ENCODE results near the gene GSK3A.

Gene GSK3A

DNA sequence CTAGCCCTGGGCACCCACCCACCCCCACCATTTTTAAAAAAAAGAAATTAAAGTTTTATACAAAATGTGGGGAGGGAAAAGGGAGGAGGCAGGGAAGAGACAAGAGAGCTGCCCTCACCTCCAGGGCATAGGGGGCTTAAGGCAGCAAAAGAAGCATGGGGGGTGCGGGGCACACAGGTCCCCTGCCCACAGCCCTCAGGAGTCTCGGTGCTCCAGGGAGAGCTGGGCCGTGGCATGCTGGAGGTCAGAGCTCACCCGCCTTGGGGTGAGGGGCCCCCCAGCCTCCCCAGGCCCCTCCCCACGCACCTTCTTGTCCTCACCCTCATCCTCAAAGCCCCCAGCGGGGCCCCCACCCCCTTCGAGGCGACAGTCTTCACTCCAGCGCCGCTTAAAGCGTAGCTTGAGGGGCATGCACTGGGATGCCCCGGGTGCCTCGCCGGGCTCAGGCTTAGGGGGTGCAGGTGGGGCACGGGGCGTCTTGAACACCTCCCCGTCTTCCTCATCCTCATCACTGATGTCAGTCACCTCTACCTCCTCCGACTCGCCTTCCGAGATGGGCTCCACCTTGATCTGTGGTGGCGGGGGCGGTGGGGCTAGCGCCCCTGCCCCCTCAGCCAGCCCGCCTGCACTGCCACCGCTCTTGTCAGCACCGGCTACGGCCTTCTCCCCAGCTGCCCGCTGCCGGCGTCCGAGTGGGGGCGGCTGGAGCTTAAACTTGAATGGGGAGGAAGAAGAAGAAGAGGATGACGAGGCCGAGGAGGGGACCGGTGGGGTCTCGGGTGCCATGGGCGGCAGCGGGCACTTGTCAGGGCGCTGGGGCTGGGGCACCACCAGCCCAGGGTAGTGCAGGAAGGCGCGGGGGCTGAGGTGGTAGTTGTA lies 6.1 kb upstream of the GSK3A start:
- TF ChIP-seq, protein P1, sequence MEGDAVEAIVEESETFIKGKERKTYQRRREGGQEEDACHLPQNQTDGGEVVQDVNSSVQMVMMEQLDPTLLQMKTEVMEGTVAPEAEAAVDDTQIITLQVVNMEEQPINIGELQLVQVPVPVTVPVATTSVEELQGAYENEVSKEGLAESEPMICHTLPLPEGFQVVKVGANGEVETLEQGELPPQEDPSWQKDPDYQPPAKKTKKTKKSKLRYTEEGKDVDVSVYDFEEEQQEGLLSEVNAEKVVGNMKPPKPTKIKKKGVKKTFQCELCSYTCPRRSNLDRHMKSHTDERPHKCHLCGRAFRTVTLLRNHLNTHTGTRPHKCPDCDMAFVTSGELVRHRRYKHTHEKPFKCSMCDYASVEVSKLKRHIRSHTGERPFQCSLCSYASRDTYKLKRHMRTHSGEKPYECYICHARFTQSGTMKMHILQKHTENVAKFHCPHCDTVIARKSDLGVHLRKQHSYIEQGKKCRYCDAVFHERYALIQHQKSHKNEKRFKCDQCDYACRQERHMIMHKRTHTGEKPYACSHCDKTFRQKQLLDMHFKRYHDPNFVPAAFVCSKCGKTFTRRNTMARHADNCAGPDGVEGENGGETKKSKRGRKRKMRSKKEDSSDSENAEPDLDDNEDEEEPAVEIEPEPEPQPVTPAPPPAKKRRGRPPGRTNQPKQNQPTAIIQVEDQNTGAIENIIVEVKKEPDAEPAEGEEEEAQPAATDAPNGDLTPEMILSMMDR (IDR thresholded peaks at IDR 0.05; ENCODE audit: control insufficient read depth, insufficient read depth, low read depth, low read length, missing control alignments) = no peak
- DNase-seq (ENCODE audit: low read depth) = no peak
- no peak overlapping the region for H3K4me3 ChIP-seq (ENCODE audit: control insufficient read depth, low read depth, low read length)

DNA sequence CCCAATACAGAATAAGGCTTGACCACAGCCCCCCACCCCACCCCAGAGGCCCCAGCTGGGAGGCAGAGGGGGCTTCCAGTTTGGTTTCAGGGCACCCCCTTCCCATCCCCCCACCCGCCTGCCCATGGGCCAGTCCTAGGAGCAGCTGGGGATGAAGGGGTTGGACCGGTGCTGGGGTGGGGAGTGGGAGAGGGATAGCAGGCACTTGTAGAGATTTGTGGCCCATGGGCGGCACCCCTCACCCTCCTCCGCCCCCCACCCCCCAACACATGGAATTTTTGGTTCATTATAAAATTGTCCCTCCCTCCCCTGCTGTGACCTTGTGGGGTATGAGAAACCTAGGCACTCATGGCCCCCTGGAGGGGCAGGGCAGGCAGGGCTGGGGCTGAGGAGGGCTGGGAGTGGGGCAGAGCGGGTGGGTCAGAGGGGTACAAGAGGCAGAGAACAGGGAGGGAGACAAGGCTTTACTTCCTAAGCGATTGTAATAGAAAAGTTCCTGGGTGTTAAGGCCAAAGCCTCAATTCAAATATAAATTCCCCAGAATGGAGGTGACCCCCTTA lies 5.3 kb upstream of the GSK3A start:
- no peak for DNase-seq (ENCODE audit: low read depth)
- TF ChIP-seq, protein P1 (IDR thresholded peaks at IDR 0.05; ENCODE audit: control insufficient read depth, insufficient read depth, low read depth, low read length, missing control alignments) = no peak
- H3K4me3 ChIP-seq (ENCODE audit: control insufficient read depth, low read depth, low read length) = no peak overlapping the region

DNA sequence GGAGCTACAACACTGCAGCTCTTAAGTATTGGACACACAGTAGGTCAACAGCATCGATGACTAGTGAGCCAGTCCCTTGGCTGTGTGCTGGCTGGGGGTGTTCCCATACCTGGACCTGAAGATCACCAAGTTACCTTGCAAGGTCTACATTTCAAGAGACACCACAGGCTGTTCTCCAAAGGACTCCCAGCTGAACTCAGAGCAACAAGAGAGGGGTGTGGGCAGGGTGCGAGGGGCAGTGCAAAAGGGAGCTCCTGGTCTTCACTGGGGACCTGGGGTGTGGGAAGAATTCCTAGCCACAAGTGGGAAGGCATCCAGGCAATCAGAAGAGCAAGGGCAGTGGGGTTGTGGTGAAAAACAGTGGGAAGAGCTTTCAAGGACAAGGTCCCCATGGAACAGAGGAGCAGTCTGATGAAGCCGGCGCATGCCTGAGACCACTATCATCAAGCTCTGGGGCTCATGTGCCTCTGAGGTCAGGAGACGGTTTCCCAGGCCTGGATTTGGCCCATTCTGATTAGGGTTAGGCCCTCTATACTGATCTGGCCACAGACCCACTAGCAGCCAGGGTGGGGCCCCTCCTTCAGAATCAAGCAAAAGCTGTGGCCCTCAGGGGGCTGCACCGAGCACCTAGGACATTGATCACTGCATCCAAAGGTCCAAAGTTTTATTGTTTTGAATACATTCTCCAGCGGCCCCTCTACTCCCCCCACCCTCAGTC lies 4.7 kb upstream of the GSK3A start:
- no peak for DNase-seq (ENCODE audit: low read depth)
- TF ChIP-seq, protein P1 (IDR thresholded peaks at IDR 0.05; ENCODE audit: control insufficient read depth, insufficient read depth, low read depth, low read length, missing control alignments) = no peak
- no peak overlapping the region for H3K4me3 ChIP-seq (ENCODE audit: control insufficient read depth, low read depth, low read length)

DNA sequence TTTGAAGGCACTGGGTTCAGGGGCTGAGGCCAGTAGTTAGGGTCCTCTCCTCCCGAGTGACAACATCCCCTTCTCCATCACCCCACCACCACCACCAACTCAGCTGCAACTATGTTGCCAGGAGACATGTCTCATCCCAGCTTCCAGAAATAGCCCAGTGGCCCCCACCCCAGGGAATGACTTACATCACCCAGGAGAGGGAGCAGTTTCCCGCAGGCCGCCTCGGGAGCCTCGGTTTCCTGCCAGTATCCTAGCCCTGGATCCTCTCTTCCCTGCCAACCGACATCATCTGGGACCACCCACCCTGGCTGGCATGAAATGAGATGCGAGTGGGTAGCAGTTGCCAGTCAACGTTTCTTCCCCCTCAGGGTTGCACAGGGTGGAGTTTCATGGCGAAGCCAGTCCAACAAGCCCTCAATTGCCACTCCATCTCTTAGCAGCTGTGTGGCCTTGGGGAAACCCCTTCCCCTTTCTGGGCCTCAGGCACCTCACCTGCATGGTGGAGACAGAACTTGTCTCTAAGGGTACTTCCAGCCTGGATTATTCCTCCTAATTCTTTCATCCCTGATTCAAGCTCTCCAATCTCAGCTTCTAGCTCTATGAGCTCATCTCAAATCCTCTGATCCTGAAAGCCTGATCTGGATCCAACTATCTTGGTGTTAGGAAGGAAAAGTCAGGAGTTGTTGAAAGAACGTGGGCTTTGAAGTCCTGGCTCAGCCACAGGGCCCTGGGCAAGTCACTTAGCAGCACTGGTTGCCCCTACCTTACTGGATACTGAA lies 3.9 kb upstream of the GSK3A start:
- H3K4me3 ChIP-seq (ENCODE audit: control insufficient read depth, low read depth, low read length) = no peak overlapping the region
- TF ChIP-seq, protein P1 (IDR thresholded peaks at IDR 0.05; ENCODE audit: control insufficient read depth, insufficient read depth, low read depth, low read length, missing control alignments) = peak; percentile 85
- peak; percentile 52 for DNase-seq (ENCODE audit: low read depth)

DNA sequence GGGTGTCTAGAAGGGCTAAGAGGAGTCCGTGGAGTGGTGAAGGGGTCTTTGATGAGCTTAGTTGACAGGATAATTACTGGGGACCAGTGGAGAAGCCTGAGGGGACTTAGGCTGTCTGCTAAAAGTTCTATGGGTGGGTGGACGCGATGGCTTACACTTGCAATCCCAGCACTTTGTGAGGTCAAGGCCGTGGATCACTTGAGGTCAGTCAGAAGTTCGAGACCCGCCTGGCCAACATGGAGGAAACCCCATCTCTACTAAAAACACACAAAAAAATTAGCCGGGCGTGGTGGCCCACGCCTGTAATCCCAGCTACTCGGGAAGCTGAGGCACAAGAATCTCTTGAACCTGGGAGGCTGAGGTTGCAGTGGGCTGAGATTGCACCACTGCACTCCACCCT lies 2.8 kb upstream of the GSK3A start:
- H3K4me3 ChIP-seq (ENCODE audit: control insufficient read depth, low read depth, low read length) = no peak overlapping the region
- TF ChIP-seq, protein P1 (IDR thresholded peaks at IDR 0.05; ENCODE audit: control insufficient read depth, insufficient read depth, low read depth, low read length, missing control alignments) = no peak
- no peak for DNase-seq (ENCODE audit: low read depth)
